ENCODE measurements around the gene ZER1.
A peak's percentile ranks its signal among the peaks of the same experiment; 100 is the strongest.

ZER1 gene

GRCh38 chr9:128689293-128689774 is 82.4 kb downstream of the ZER1 start:
- H3K4me3 Mint-ChIP-seq, result peak overlapping the region; percentile 67
- DNase-seq, result no peak
- H3K27me3 Mint-ChIP-seq, result no peaks in the 10 kb centered on the region
- H3K36me3 Mint-ChIP-seq (ENCODE audit: low read depth), result peaks cover 59% of the 10 kb centered on the region
- peaks cover 64% of the 10 kb centered on the region for H3K4me1 Mint-ChIP-seq (ENCODE audit: low read depth)
- peak overlapping the region; percentile 75 for H3K27ac Mint-ChIP-seq
- H3K9me3 Mint-ChIP-seq, result no peaks in the 10 kb centered on the region

GRCh38 chr9:128688501-128689292 is 83.0 kb downstream of the ZER1 start, which contains the start of gene SET:
Gene SET, plus strand, starts transcription at chr9:128689222. Its CDS starts 361 bp downstream, at chr9:128689583.
- Mint-ChIP-seq H3K4me1 (ENCODE audit: low read depth) (peaks cover 62% of the 10 kb centered on the region), H3K36me3 (ENCODE audit: low read depth) (peaks cover 58% of the 10 kb centered on the region), H3K27me3 (no peaks in the 10 kb centered on the region), H3K9me3 (no peaks in the 10 kb centered on the region), H3K4me3 (peak within 1 kb of the TSS; percentile 95), H3K27ac (peak within 1 kb of the TSS; percentile 94)
- peak; percentile 96 for DNase-seq

- DNase-seq, result no peak
- peak overlapping the region; percentile 93 for H3K4me3 Mint-ChIP-seq
- no peaks in the 10 kb centered on the region for H3K9me3 Mint-ChIP-seq
- peaks cover 53% of the 10 kb centered on the region for H3K36me3 Mint-ChIP-seq (ENCODE audit: low read depth)
- H3K4me1 Mint-ChIP-seq (ENCODE audit: low read depth), result peaks cover 58% of the 10 kb centered on the region
- H3K27me3 Mint-ChIP-seq, result no peaks in the 10 kb centered on the region
- H3K27ac Mint-ChIP-seq, result peak overlapping the region; percentile 94
Measured at GRCh38 chr9:128687453-128687852, 84.3 kb downstream of the ZER1 start.

- peak overlapping the region; percentile 94 for H3K27ac Mint-ChIP-seq
- peaks cover 51% of the 10 kb centered on the region for H3K4me1 Mint-ChIP-seq (ENCODE audit: low read depth)
Measured at GRCh38 chr9:128685636-128686489, 85.9 kb downstream of the ZER1 start.

GRCh38 chr9:128684325-128685199 is 87.2 kb downstream of the ZER1 start:
- H3K4me1 Mint-ChIP-seq (ENCODE audit: low read depth), result peaks cover 51% of the 10 kb centered on the region
- H3K27ac Mint-ChIP-seq, result peak overlapping the region; percentile 94
- H3K27me3 Mint-ChIP-seq, result no peaks in the 10 kb centered on the region
- DNase-seq, result peak; percentile 82
- no peaks in the 10 kb centered on the region for H3K9me3 Mint-ChIP-seq
- peaks cover 34% of the 10 kb centered on the region for H3K36me3 Mint-ChIP-seq (ENCODE audit: low read depth)
- H3K4me3 Mint-ChIP-seq, result peak overlapping the region; percentile 93

More at GRCh38 chr9:128685636-128686489, 85.9 kb downstream of the ZER1 start:
- Mint-ChIP-seq H3K36me3 (ENCODE audit: low read depth) (peaks cover 41% of the 10 kb centered on the region), H3K9me3 (no peaks in the 10 kb centered on the region), H3K27me3 (no peaks in the 10 kb centered on the region), H3K4me3 (peak overlapping the region; percentile 93)
- peak; percentile 57 for DNase-seq

- Mint-ChIP-seq H3K9me3 (no peaks in the 10 kb centered on the region), H3K4me1 (ENCODE audit: low read depth) (peaks cover 51% of the 10 kb centered on the region)
Measured at GRCh38 chr9:128684065-128684324, 87.7 kb downstream of the ZER1 start.

GRCh38 chr9:128683340-128684064 is 88.2 kb downstream of the ZER1 start:
- Mint-ChIP-seq H3K27ac (peak overlapping the region; percentile 94), H3K4me1 (ENCODE audit: low read depth) (peaks cover 50% of the 10 kb centered on the region), H3K4me3 (peak overlapping the region; percentile 93), H3K9me3 (no peaks in the 10 kb centered on the region), H3K36me3 (ENCODE audit: low read depth) (peaks cover 34% of the 10 kb centered on the region), H3K27me3 (no peaks in the 10 kb centered on the region)
- peak; percentile 65 for DNase-seq

More at GRCh38 chr9:128684065-128684324, 87.7 kb downstream of the ZER1 start:
- Mint-ChIP-seq H3K4me3 (peak overlapping the region; percentile 93), H3K36me3 (ENCODE audit: low read depth) (peaks cover 34% of the 10 kb centered on the region), H3K27me3 (no peaks in the 10 kb centered on the region), H3K27ac (peak overlapping the region; percentile 94)
- no peak for DNase-seq
